CD4-positive, alpha-beta T cell treated with Interleukin-6 at 100 ng/mL for 8 hours (primary cell): ENCODE measurements around the gene BMP4.

Experiments used
- DNase-seq: peaks from one replicate; pipeline ENCODE4 v3.0.0-alpha.2; 2020; ENCODE audit warnings: mixed read lengths, low spot score

BMP4 gene

DNA sequence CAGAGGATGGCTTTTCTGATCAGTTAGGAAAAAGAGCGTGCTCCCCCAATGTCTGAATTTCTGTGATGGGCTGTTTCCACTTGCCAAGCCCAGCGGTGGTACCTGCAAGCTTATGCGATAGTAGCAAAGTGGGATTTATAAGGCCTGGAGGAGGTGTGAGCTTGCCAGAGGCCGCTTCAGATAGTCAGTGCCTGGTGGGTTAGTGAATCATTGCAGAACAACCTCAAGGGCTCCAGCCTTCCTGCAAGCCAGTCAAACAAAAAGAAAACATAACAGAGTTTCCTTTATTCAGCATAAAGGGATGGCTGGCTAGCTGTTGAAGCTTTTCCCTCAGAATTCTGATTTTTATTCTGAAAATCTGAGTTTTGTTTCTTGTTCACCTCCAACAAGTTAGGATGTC lies 7.6 kb upstream of the BMP4 start:
- no peak for DNase-seq

DNA sequence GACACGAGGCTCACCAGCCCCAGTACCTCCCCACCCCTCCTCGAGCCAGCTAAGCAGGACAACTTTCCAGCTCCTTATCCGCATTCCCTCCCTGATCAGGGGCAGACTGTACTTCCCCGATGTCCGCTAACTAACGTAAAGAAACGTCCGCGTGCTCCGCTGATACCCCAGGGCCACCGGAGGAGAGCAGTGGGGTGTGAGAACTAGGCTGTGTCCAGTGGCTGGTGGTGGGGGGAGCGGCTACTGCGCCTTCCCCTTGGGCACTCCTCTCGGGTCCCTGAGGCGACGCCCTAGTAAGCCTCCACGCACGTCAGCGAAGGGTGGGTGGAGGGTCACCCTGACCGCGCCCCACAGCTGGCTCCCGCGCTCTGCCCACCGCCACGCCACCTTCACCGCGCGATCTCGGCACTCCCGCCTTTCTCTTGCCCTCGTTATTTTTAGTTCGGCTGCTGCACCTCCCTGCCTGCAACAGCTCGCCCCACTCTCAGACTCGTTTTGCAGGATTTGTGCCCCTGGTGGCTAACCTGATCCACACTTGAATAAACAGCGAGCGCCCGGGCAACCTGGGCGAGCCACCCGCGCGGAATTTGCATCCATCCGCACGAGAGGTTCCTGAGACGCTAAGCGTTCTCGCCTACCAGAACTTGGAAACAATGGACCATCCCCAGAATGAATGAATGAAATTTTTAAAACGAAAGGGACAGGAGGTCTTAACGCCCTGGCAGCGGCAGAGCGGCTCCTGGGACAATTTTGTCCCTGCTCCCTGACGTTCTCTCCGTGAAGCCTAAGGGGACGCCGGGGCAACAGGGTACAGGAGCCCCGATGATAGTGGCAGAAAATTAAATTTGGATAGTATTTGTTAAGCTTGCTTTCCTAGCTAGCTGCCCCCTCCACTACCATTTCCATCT lies 6.9 kb upstream of the BMP4 start:
- no peak for DNase-seq

DNA sequence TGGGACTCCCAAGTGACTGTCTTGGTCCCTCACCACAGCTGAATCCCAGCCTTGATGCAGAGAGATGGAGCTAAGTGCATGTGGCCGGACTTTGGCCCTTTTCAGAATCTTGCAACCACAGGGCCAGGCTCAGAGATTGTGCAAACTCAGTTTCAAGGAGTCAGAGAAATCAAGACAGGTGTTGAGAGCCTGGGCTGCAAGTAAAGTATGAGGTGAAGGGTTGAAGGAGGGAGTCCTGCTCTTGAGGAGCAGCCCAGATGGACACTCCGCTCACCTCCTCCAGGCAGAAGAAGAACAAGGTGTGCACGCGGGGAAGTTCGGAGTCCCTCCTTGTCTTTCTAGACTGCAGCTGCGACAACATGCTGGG lies 6.3 kb upstream of the BMP4 start:
- DNase-seq = no peak

DNA sequence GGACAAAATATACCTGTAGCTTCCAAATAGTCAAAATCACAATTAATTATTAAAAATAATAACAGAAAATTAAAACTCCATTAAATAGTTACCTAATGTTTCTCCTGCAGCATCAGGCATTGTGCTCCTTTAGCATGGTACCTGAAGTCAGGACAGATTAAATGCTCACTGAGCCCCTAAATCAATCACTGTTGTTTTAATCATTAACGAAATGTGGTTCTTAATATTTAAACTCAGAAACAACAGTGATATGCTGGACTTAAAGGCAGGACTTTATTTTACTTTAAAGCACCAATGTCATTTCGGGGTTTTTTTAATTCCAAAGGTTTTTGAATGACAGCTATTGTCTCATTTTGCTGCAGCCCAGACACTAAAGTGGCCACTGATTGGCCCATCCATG lies 2.0 kb upstream of the BMP4 start:
- DNase-seq = no peak

DNA sequence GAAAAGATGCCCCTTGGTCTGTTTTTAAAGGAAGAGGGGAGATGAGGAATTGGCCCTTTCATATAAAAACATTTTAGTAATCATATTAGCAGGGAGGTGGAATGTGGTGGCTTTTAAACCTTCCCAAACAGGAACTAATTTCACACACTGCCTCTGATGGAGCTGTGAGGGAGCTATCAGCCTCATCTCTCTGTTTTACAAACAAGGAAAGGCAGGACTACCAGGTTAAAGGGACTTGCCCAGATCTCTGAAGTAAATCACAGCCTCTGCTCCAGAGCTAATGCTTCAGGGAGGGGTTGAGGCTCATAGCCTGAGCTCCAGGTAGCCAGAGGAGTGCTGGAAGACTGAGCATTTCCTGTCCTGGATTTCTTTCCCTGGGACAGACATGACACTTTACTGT lies 1.1 kb upstream of the BMP4 start:
- DNase-seq = no peak

DNA sequence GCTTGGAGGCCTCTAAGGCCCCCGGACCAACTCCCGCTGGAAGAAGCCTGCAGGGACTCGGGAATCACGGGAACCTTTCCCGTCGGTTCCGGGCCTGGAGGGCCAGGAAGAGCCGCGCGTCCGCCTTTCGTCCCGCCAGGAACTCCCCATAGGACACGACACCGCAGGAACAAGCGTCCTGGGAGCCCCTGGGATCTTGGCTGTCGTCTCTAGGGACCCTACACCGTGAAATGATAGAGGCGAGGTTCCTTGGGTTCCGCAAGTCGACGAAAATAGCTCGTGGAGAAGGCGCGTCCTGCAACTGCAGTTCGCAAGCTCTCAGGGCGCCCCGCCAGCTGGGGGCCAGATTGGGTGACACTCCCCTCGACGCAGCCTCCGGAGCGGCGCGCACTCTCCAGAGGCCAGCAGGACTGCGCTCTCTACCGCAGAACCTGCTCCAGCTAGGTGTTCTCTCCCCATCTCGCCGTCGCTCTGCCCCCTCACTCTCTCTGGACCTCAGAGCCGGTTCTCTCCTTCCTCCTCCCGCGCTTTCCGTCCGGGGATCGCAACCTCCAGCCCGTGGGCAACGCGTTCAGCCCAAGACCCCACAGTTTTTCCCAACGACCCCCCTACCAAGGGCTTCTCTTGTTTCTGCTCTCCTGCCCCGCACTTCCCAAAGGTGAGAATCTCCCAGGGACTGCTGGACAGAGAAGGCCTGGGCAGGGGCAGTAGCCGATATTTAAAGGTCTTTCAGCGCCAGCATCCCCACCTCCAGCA lies 776 bp downstream of the BMP4 start:
- DNase-seq = no peak

DNA sequence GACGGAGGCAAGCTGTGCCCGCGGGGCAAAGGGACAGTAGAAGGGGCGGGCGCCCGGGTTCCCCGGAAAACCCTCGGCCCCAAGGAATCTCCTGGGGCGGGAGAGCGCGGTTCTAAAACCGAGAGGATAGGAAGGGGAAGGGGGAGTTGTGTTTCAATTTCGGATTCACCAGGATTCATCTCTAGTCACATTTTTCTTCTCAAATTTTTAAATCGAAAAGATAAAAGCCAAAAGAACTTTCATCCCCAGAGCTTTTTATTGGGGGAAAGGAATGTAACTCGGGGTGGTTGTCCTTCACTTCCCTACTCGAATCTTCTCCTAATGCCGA lies 1.4 kb downstream of the BMP4 start:
- no peak for DNase-seq

DNA sequence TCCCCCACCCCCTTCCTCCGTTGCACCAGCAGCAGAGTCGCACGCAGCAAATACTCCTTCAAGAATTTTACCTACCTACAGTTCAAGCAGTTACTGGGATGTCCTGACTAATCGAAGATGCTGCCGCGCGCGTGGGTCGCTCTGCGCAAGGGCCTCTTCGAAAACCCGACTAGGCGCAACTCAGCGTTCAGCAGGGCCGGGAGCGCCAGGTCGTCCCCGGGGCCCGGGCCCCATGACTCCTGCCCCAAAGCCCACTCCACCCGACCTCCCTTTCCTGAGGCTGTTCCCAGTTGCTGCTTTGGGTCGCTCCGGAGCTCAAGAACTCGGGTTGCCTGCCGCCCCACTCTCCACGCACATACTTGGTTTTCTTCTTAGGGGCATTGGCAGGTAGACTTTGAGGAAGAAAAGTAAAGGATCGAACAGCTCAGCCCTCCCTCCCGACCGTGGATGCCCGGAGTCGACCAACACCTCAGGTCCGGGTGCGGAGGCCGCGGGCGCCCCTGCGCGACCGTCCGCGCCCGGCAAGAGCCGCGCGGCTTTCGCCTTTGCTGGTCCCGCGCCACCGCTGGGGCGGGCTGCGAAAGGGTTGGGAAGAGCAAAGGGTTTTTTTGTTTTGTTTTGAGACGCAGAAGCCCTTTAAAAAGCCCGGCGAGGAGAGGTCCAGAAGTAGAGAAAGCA lies 1.9 kb downstream of the BMP4 start:
- peak; percentile 7 for DNase-seq

DNA sequence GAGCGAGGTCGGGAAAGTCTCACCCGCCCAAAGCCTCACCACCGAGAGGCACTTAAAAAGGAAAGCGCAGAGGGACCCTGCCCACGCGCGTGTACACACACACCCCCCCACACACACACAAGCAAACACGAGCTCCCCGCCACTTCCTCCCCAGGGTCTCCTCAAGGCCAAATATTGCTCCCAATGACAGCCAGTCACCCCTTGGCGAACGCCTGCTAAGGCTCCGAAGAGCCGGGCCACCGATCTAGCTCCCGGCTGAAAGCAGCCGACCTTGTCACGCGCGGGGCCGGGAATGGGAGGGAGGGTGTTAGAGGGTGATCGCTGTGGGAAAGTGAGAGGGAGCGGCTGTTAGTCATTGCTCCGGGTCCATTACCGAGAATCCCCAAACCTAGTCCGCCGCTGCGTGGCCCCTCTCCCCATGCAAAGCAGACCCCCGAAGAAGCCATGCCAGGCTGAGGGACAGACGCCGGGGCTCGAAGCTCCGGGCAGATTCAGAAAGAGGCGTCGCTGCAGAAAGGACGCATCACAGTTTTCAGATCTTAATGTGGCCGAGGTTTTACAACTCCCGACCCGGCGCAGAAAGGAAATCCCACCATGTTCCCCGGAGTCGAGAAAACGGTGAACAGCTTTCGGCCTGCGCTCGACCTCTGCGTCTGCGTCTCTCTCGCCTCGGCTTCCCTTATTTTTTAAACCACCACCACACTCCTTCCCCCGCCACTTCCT lies 2.6 kb downstream of the BMP4 start:
- no peak for DNase-seq

DNA sequence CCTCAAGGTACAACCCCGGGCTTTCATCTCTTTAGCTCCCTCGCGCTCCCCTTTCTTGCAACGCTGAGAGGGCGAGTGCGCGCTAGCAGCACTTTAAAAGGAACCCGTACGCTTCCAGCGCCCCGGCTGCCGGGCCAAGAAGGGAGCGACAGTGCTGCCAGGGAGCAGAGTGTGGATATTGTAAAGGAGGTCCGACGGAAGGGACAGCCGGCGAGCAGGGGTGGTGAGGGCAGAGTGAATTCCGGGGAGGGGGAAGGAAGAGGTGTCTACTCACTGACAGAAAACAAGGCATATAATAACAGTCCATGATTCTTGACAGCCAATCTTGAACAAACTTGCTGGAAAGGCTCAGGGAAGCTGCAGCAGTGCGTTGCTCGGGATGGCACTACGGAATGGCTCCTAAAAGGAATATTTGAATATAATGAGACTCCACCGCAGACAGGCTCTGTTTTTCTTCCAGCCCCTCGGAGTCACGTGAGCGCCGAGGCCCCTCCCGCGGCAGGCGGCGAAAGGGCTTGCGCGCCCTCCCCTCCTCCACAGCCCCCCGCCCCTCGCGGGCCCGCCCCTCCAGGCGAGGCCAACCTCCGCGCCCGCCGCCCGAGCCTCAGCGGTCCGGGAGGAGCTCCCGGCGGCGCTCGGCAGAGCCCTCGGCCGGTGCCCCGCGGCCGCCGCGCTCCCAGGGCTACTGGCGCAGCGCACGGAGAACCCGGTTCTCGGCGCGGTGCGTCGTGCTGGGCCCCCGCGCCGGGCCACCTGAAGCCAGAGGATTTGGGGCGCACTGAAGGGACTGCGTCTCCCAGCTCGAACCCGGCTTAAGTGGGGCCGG lies 3.4 kb downstream of the BMP4 start:
- DNase-seq = peak; percentile 14

DNA sequence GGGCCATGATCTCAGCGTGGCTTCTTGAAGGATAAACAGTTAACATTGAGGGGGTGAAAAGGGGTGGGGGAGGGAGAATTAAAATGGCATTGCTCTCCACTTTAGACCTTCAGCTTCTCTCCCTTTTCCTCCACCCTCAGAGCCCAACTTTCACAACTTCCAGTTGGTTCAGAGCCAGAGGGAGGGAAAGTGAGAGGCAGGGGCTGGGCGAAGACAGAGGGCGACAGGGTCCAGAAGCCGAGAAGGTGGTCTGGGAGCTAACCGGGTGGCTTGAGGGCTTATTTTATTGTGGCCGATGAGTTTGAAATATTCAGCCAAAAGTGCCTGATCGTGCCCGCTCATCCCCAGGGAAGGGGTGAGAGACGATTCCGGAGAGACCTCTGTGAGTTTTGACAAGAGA lies 4.1 kb downstream of the BMP4 start:
- no peak for DNase-seq

DNA sequence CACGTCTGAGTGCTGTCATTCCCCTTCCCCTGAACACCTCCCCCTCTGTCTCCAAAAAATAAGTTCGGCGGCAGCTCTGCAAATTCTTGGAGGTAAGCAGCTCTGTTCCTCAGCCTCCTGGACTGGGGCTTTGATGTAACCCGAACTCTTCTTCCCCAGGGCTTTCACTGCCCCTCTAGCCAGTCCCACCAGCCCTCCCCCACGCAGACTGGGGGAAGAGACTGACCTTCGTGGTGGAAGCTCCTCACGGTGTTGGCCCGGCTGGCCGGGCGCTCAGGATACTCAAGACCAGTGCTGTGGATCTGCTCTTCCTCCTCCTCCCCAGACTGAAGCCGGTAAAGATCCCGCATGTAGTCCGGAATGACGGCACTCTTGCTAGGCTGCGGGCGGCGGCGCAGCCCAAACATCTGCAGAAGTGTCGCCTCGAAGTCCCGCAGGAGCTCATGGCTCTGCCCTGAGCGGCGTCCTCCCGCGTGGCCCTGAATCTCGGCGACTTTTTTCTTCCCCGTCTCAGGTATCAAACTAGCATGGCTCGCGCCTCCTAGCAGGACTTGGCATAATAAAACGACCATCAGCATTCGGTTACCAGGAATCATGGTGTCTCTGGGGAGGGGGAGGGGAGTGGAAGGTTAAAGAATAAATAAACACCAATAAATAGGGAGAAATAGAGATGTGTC lies 4.9 kb downstream of the BMP4 start:
- DNase-seq = no peak

DNA sequence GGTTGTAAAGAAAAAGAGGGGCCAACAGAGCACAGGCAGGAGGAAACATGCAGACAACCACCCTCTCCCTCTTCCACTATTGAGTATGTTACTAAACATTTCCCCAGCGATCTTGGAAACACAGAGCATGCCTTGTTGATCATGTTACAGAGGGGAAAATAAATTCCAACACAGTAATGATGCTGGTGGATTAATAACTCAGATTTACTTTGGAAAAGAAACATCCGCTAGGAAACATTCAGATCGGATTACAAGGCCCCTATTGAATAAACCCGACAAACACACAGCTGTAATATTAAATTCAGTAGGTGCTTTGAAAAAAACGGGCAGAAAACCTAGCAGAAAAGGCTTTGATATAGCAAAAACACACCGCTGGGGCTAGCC lies 5.4 kb downstream of the BMP4 start:
- DNase-seq = no peak

DNA sequence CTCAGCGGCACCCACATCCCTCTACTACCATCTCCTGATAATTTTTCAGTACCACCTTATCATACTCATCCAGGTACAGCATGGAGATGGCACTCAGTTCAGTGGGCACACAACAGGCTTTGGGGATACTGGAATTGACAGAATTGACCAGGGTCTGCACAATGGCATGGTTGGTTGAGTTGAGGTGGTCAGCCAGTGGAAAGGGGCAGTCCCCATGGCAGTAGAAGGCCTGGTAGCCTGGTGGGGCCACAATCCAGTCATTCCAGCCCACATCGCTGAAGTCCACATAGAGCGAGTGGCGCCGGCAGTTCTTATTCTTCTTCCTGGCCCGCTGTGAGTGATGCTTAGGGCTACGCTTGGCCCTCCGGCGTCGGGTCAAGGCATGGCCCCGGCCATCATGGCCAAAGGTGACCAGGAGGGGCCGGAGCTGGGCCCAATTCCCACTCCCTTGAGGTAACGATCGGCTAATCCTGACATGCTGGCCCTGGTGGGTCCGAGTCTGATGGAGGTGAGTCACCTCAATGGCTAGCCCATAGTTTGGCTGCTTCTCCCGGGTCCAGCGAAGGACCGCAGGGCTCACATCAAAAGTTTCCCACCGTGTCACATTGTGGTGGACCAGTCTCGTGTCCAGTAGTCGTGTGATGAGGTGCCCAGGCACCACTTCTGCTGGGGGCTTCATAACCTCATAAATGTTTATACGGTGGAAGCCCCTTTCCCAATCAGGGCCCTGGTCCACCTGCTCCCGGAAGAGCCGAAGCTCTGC lies 6.4 kb downstream of the BMP4 start:
- no peak for DNase-seq

DNA sequence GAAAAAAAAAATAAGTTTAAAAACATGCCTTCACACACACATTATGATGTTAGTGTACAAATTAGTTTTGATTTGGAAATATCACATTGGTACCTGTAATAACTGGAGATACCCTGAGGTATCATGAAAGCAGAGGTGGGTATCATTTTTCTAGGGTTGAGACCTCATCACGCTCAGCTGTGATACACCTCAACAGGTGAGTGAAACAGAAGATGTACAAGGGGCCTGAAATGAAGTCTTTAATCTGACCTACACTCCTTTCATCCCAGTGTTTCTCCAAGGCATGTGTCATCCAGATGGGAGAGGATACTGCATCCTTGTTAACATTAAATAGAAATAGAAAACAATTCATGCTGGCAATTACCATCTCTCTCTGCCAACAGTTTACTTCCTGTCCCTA lies 7.4 kb downstream of the BMP4 start:
- DNase-seq = no peak

DNA sequence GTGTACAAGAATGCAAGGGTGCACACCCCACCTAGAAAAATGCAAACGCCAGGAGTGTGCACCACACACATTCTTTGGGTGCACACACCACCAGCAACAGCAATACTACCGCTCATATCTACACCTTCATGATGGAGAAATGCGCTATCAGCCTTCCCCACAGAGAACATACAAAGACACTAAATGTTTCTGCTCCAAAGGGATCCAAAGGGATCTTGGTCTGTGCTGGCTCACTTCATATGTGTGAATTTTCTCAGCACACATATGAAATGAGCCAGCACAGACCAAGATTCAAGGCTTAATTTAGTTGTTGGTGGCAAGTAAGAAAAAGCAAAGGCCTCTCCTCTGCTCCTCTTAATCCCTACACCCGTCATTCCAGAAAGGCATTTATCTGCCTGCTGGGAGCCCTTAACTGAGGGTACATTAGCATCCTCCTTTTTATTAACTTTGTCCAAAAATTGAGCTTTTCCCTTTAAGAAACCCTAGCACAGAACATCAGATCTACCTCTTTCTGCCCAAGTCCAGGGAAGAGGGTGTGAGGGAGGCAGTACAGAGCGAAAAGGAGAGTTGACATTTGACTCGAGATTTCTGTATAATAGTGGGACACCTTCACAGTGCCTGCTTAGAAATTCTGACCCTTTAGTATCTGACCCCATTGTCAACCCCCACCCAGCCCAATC lies 8.3 kb downstream of the BMP4 start:
- DNase-seq = no peak

DNA sequence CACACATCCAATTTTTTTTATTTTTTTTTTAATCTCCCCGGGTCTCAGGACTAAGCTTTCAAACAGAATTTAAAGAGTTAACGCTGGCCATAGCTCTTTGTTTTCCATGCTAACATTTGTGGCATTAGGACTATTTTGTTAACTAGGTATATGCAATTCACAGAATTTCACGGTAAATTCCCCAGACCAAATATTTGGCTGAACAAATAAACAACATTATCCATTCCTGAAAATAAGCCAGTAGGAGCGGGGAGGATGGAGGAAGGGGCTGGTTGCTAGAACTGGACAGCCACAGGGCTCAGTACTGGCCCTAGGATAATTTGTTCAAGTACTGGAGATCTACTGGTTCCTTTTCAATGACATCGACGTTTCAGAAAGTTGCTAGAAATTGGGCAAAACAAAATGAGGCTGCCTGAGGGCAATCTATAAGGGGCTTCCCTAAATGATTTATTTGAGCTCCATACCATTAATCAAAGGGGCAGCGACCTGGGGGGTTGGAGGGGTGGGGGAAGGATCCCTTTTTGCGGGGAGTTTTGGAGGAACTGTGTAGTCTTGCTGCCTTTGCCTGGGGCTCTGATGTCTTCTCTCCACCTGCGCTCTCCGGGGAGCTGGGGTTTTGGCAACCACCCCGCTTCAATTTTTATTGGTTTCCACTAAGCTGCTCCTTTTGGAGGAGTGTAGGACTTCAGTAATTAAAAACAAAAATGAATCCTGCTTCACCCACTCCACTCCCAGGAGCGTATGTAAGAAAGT lies 9.0 kb downstream of the BMP4 start:
- no peak for DNase-seq

DNA sequence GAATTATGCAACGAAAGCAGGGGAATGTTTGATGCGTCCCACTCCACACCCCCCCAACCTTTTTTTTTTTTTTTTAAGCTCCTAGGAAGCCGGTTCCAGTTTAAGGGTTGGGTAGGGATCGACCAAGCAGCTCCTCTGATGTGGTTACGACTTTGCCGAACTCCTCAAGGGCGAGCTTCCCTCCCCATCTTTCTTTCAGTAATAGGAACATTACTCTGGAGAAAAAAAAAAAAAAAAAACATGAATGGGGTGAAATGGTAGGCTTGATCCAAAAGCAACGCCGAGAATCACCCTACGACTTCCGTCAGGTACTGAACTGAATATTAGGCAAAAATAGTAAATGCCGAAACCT lies 9.6 kb downstream of the BMP4 start:
- DNase-seq = no peak
